GM23338 (cell line): ENCODE results near the gene LRRC10B. TPM values are rescaled to one million over a fixed set of nuclear protein-coding genes. Genes with fewer than 3 reads are reported as not detected.

Source experiments
- ATAC-seq: fragments of 200-7000 bp; cut with Tn5 transposase; 3 replicates; pipeline ENCODE4 v1.9.1; 2020
- DNase-seq: peaks from one replicate; pipeline ENCODE4 v3.0.0-alpha.2; 2015; ENCODE audit warnings: low spot score
- H2AFZ ChIP-seq: fragments of 200-600 bp; sonication (generic); 2 replicates; pipeline ENCODE4 v1.8.0; 2016; ENCODE audit warnings: antibody characterized with exemption, mild to moderate bottlenecking, moderate library complexity
- H3F3A ChIP-seq: fragments of 200-600 bp; sonication (generic); replicated peaks from 2 replicates; pipeline ENCODE4 v1.8.0; 2017; ENCODE audit warnings: antibody characterized with exemption, mixed run types, low read depth
- H3K27ac ChIP-seq: fragments of 200-600 bp; sonication (generic); 2 replicates; pipeline ENCODE4 v1.6.1; 2016; ENCODE audit warnings: low read depth
- H3K27me3 ChIP-seq: fragments of 200-600 bp; sonication (generic); 2 replicates; pipeline ENCODE4 v1.8.0; 2016; ENCODE audit warnings: mild to moderate bottlenecking, mixed run types, moderate library complexity; ENCODE audit not compliant: insufficient read depth
- H3K36me3 ChIP-seq: fragments of 200-600 bp; sonication (generic); 2 replicates; pipeline ENCODE4 v1.8.0; 2016; ENCODE audit warnings: mild to moderate bottlenecking; ENCODE audit not compliant: insufficient read depth
- H3K4me1 ChIP-seq: fragments of 200-600 bp; sonication (generic); 2 replicates; pipeline ENCODE4 v1.8.0; 2016; ENCODE audit warnings: mild to moderate bottlenecking, moderate library complexity; ENCODE audit not compliant: insufficient read depth
- H3K4me2 ChIP-seq: fragments of 200-600 bp; sonication (generic); 2 replicates; pipeline ENCODE4 v1.7.1; 2017; ENCODE audit warnings: mixed run types
- H3K4me3 ChIP-seq: fragments of 200-600 bp; sonication (generic); 2 replicates; pipeline ENCODE4 v1.6.1; 2016; ENCODE audit warnings: mixed run types
- H3K79me2 ChIP-seq: fragments of 200-600 bp; sonication (generic); replicated peaks from 2 replicates; pipeline ENCODE4 v1.8.0; 2017; ENCODE audit warnings: mild to moderate bottlenecking; ENCODE audit not compliant: insufficient read depth
- H3K9me2 ChIP-seq: fragments of 200-600 bp; sonication (generic); 2 replicates; pipeline ENCODE4 v1.8.0; 2017; ENCODE audit not compliant: insufficient read depth
- H4K20me1 ChIP-seq: fragments of 200-600 bp; sonication (generic); replicated peaks from 2 replicates; pipeline ENCODE4 v1.8.0; 2017; ENCODE audit warnings: mild to moderate bottlenecking; ENCODE audit not compliant: insufficient read depth
- H3K27ac Mint-ChIP-seq: 2 replicates; pipeline ENCODE4 v1.8.0; 2020; ENCODE audit warnings: inconsistent platforms, mild to moderate bottlenecking, moderate library complexity, mixed read lengths
- H3K27me3 Mint-ChIP-seq: 3 replicates; pipeline ENCODE4 v1.8.0; 2022; ENCODE audit warnings: low read depth, mild to moderate bottlenecking, moderate library complexity, mixed read lengths, inconsistent platforms; ENCODE audit not compliant: insufficient read depth, poor library complexity
- H3K36me3 Mint-ChIP-seq: 3 replicates; pipeline ENCODE4 v1.8.0; 2021; ENCODE audit warnings: low read depth, mild to moderate bottlenecking, inconsistent platforms, moderate library complexity, mixed read lengths
- H3K4me1 Mint-ChIP-seq: 3 replicates; pipeline ENCODE4 v1.8.0; 2020; ENCODE audit warnings: mild to moderate bottlenecking, inconsistent platforms, mixed read lengths
- H3K4me3 Mint-ChIP-seq: 3 replicates; pipeline ENCODE4 v1.8.0; 2021; ENCODE audit warnings: moderate library complexity, mild to moderate bottlenecking, inconsistent platforms, mixed read lengths
- H3K9me3 Mint-ChIP-seq: 3 replicates; pipeline ENCODE4 v1.8.0; 2020; ENCODE audit warnings: moderate library complexity, mild to moderate bottlenecking, inconsistent platforms, mixed read lengths
- CREB1 ChIP-seq: fragments of 250-450 bp; sonication (Bioruptor Pico); IDR thresholded peaks from 2 replicates; pipeline ENCODE4 v1.5.0; 2020; ENCODE audit warnings: low read depth, mild to moderate bottlenecking, moderate library complexity
- EZH2phosphoT487 ChIP-seq: fragments of 200-600 bp; sonication (generic); IDR thresholded peaks from one replicate; pipeline ENCODE4 v1.8.1; 2018; ENCODE audit warnings: antibody characterized with exemption; ENCODE audit not compliant: unreplicated experiment
- NANOG ChIP-seq: IDR thresholded peaks from 2 replicates; pipeline ENCODE4 v1.6.1; 2016; ENCODE audit warnings: antibody characterized with exemption, borderline replicate concordance
- POLR2AphosphoS5 ChIP-seq: IDR thresholded peaks from 2 replicates; pipeline ENCODE4 v1.6.1; 2016; ENCODE audit warnings: antibody characterized with exemption, low read depth
- ZNF114 ChIP-seq: fragments of 250-450 bp; sonication (Bioruptor Pico); IDR thresholded peaks from 2 replicates; pipeline ENCODE4 v1.5.0; 2020; ENCODE audit warnings: mild to moderate bottlenecking, moderate library complexity
- ZNF331 ChIP-seq: fragments of 250-450 bp; sonication (Bioruptor Pico); IDR thresholded peaks from 2 replicates; pipeline ENCODE4 v1.5.0; 2020; ENCODE audit warnings: low read depth, mild to moderate bottlenecking, moderate library complexity
- polyA plus RNA-seq: library from polyadenylated mRNA; unstranded; fragments of >200 nt; fragmentation: Nextera tagmentation; extraction: Ambion mirVana; gene quantifications from 2 replicates; pipeline ENCODE4 v1.2.1, GENCODE V29; 2016
- total RNA-seq: library from RNA; depleted of rRNA; stranded (reverse); fragments of >200 nt; shearing (Covaris generic); gene quantifications from 2 replicates; pipeline ENCODE4 v1.2.3, GENCODE V29; 2014
- TF ChIP-seq, protein P1 (sequence below): IDR thresholded peaks from one replicate; pipeline ENCODE4 v1.6.1; 2018; ENCODE audit warnings: antibody characterized with exemption; ENCODE audit not compliant: unreplicated experiment
- TF ChIP-seq, protein P2 (sequence below), 2 experiments: fragments of 200-600 bp in 1 of 2; sonication (generic) in 1 of 2; conservative IDR thresholded peaks; 2 replicates each; pipeline versions ENCODE4 v1.5.1 to v1.6.1; 2016 to 2017; ENCODE audit warnings: antibody characterized with exemption in 2 of 2, low read depth in 2 of 2, mild to moderate bottlenecking in 2 of 2, moderate library complexity in 1 of 2
- TF ChIP-seq, protein P3 (sequence below): IDR thresholded peaks from 2 replicates; pipeline ENCODE4 v1.6.1; 2016; ENCODE audit warnings: antibody characterized with exemption

LRRC10B gene
- total and polyA plus RNA-seq, 2 experiments from 2014 or later: 0.47 to 1.6 TPM

DNA sequence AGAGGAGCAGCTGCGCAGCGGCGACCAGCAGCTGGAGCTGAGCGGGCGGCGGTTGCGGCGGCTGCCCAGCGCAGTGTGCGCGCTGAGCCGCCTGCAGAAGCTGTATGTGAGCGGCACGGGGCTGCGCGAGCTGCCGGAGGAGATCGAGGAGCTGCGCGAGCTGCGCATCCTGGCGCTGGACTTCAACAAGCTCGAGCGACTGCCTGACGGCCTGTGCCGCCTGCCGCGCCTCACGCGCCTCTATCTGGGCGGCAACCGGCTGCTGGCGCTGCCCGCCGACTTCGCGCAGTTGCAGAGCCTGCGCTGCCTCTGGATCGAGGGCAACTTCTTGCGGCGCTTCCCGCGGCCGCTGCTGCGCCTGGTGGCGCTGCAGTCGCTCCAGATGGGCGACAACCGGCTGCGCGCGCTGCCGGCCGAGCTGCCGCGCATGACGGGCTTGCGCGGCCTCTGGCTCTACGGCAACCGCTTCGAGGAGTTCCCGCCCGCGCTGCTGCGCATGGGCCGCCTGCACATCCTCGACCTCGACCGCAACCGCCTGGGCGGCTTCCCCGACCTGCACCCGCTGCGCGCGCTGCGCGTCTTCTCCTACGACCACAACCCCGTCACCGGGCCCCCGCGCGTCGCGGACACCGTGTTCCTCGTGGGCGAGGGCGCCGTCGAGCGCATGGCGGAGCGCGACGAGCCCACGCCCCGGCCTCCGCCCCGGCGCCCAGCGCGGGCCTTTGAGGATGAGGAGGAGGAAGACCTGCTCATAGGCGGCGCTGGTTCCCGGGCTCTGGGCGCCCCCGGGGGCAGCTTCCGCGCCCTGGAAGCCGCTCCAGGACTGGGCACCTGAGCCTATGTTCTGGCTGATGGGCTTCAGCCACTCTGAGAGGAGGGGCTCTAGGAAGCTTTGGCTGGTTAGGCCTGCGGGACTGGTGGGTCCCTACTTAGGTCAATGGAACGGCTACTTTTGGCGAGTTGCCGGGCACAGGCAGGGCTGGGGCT lies 787 bp downstream of the LRRC10B start (continued):
- TF ChIP-seq, protein P1, sequence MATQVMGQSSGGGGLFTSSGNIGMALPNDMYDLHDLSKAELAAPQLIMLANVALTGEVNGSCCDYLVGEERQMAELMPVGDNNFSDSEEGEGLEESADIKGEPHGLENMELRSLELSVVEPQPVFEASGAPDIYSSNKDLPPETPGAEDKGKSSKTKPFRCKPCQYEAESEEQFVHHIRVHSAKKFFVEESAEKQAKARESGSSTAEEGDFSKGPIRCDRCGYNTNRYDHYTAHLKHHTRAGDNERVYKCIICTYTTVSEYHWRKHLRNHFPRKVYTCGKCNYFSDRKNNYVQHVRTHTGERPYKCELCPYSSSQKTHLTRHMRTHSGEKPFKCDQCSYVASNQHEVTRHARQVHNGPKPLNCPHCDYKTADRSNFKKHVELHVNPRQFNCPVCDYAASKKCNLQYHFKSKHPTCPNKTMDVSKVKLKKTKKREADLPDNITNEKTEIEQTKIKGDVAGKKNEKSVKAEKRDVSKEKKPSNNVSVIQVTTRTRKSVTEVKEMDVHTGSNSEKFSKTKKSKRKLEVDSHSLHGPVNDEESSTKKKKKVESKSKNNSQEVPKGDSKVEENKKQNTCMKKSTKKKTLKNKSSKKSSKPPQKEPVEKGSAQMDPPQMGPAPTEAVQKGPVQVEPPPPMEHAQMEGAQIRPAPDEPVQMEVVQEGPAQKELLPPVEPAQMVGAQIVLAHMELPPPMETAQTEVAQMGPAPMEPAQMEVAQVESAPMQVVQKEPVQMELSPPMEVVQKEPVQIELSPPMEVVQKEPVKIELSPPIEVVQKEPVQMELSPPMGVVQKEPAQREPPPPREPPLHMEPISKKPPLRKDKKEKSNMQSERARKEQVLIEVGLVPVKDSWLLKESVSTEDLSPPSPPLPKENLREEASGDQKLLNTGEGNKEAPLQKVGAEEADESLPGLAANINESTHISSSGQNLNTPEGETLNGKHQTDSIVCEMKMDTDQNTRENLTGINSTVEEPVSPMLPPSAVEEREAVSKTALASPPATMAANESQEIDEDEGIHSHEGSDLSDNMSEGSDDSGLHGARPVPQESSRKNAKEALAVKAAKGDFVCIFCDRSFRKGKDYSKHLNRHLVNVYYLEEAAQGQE: no peak
- TF ChIP-seq CREB1 (peak; percentile 62), POLR2AphosphoS5 (no peak), ZNF114 (CRISPR knock-in tag) (no peak)
- TF ChIP-seq, protein P2, sequence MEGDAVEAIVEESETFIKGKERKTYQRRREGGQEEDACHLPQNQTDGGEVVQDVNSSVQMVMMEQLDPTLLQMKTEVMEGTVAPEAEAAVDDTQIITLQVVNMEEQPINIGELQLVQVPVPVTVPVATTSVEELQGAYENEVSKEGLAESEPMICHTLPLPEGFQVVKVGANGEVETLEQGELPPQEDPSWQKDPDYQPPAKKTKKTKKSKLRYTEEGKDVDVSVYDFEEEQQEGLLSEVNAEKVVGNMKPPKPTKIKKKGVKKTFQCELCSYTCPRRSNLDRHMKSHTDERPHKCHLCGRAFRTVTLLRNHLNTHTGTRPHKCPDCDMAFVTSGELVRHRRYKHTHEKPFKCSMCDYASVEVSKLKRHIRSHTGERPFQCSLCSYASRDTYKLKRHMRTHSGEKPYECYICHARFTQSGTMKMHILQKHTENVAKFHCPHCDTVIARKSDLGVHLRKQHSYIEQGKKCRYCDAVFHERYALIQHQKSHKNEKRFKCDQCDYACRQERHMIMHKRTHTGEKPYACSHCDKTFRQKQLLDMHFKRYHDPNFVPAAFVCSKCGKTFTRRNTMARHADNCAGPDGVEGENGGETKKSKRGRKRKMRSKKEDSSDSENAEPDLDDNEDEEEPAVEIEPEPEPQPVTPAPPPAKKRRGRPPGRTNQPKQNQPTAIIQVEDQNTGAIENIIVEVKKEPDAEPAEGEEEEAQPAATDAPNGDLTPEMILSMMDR (conservative IDR thresholded peaks at IDR 0.05; ENCODE audit: low read depth in 2 of 2): peak; percentile 27 to 58; a peak in 3 of 4 replicates

DNA sequence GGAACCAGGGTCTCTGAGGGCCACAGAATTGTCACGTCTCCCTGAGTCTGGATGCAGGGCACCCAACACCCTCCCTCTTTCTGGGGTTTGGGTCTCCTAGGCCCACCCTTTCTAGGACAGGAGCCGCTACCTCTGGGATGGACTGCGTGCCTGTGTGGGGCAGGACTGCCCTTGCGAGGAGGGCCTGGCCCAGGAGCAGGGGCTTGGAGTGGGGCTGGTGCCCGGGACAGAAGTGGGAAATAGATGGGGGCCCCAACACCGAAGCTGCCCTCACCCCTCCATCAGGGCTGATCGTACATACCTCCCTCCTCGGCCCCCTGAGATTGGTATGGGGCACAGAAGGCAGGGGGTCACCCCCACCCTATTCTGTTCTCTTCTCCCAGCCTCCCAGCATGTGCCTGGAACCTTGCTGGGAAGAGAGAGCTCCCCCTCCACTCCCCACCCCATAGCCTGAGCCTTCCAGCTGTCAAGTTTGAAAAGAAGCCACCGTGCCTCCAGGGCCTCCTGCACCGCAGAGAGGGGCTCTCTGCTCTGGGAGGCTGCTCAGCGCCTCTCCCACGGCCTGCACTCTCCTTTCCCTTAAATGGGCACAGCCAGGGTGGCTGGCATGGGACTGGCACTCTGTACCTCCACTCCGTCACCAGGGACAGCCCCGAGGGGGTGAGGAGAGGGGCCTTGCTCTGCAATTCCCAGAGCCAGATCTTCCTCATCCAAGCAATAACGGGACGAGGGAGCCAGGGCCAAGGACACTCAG lies 1.8 kb downstream of the LRRC10B start:
- H3K9me3 Mint-ChIP-seq: no peaks in the 10 kb centered on the region
- TF ChIP-seq, protein P1: no peak
- TF ChIP-seq ZNF331 (CRISPR knock-in tag): no peak
- no peak for TF ChIP-seq CREB1
- no peak for TF ChIP-seq EZH2phosphoT487
- TF ChIP-seq, protein P2 (conservative IDR thresholded peaks at IDR 0.05; ENCODE audit: low read depth in 2 of 2): no peak
- no peak for TF ChIP-seq NANOG
- TF ChIP-seq ZNF114 (CRISPR knock-in tag): no peak
- TF ChIP-seq, protein P3, sequence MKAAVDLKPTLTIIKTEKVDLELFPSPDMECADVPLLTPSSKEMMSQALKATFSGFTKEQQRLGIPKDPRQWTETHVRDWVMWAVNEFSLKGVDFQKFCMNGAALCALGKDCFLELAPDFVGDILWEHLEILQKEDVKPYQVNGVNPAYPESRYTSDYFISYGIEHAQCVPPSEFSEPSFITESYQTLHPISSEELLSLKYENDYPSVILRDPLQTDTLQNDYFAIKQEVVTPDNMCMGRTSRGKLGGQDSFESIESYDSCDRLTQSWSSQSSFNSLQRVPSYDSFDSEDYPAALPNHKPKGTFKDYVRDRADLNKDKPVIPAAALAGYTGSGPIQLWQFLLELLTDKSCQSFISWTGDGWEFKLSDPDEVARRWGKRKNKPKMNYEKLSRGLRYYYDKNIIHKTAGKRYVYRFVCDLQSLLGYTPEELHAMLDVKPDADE: no peak

More for the DNA sequence above, 1.8 kb downstream of the LRRC10B start:
- Mint-ChIP-seq H3K4me3 (peak overlapping the region; percentile 54; the same call in 2 of the 3 replicates), H3K4me1 (peaks cover 55% of the 10 kb centered on the region), H3K36me3 (no peaks in the 10 kb centered on the region), H3K27me3 (peaks cover 59% of the 10 kb centered on the region), H3K27ac (no peak overlapping the region)
- no peaks in the 10 kb centered on the region for H4K20me1 ChIP-seq
- no peaks in the 10 kb centered on the region for H3K36me3 ChIP-seq
- H3K4me3 ChIP-seq: peak overlapping the region; percentile 53; the same call in 1 of the 2 replicates
- peaks cover 13% of the 10 kb centered on the region; the same call in 1 of the 2 replicates for H3F3A ChIP-seq
- H3K27ac ChIP-seq: no peak overlapping the region
- no peaks in the 10 kb centered on the region for H3K79me2 ChIP-seq
- H3K9me2 ChIP-seq: no peaks in the 10 kb centered on the region
- ATAC-seq: no peak
- H2AFZ ChIP-seq: no peak overlapping the region
- H3K4me2 ChIP-seq: peak overlapping the region; percentile 85
- DNase-seq: no peak
- H3K4me1 ChIP-seq: peaks cover 53% of the 10 kb centered on the region
- peaks cover 59% of the 10 kb centered on the region for H3K27me3 ChIP-seq
